ENCODE results near the gene MAPRE3.

GRCh38 chr2:27001950-27002349 lies 31.5 kb downstream of the MAPRE3 start:
- TF ChIP-seq SUZ12 (IDR thresholded peaks at IDR 0.05; ENCODE audit: extremely low read depth, insufficient read depth, insufficient read length) (no peak), ZNF274 (IDR thresholded peaks at IDR 0.05; ENCODE audit: low read depth, low read length) (no peak)

Measured in NT2/D1 (cell line).